SH-SY5Y (cell line): ENCODE measurements around the gene NPIPB2.

ENCODE experiments used
- GATA2 ChIP-seq: IDR thresholded peaks from 2 replicates; pipeline ENCODE4 v1.6.1; 2011; ENCODE audit warnings: mild to moderate bottlenecking, low read depth, low read length
- GATA3 ChIP-seq: IDR thresholded peaks from 2 replicates; pipeline ENCODE4 v1.6.1; 2011; ENCODE audit warnings: low read depth, mild to moderate bottlenecking, low read length, moderate library complexity

NPIPB2 gene

DNA sequence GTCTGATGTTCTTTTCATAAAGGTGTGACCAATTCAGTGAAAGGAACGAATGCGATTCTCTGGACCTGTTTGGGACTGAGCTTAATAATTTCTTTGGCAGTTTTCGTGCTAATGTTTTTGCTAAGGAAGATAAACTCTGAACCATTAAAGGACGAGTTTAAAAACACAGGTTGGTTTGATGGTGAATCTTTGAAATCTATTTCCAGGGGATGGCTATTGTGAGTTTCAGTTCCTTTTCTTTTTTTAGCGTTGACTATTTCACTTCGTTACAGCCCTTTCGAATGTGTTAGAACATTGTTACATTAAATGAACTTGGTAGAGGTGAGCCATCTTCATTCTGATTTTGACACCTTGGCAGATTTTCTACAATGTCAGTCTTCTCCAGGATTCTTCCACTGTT, 24.3 kb upstream of the NPIPB2 start:
- no peak for TF ChIP-seq GATA3
- TF ChIP-seq GATA2: no peak

GRCh38 chr16:11964761-11965551, 23.1 kb upstream of the NPIPB2 start, which contains the start of gene TNFRSF17:
TNFRSF17 (plus strand) TSS chr16:11965210; CDS start chr16:11965325, 115 bp downstream.
- no peak for TF ChIP-seq GATA3
- no peak for TF ChIP-seq GATA2

DNA sequence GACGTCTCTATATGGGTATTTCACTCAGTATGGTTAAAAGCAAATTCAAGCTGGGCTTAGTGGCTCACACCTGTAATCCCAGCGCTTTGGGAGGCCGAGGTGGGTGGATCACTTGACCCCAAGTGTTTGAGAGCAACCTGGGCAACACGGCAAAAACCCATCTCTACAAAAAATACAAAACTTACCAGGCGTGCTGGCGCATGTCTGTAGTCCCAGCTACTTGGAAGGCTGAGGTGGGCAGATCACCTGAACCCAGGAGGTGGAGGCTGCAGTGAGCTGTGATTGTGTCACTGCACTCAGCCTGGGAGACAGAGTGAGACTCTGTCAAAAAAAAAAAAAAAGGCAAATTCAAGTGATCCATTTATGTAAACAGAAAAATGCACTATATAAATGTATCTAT, 21.9 kb upstream of the NPIPB2 start:
- TF ChIP-seq GATA3: no peak
- no peak for TF ChIP-seq GATA2

DNA sequence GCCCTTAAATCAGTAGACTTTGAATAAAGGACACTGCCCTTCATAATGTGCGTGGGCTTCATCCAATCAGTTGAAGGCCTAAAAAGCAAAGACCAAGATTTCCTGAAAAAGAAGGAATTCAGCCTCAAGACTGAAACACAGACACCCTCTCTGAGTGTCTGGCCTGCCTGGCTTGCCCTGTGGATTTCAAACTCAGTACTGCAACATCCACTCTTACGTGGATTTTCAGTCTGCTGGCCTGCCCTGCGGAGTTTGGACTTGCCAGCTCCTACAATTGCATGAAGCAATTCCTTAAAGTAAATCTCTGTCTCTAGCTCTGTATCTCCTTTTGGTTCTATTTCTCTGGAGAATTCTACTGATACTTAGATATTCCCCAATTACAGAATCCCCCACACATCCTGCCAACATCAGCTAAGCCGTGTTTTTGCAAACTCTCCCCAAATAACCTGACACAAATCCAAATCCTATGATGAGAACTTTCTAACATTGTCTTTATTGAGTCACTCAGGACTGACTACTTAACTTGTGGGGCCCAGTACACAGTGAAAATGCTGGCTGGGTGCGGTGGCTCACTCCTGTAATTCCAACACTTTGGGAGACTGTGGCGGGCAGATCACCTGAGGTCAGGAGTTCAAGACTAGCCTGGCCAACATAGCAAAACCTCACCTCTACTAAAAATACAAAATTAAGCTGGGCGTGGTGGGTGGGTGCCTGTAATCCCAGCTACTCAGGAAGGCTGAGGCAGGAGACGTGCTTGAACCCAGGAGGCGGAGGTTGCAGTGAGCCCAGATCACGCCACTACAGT, 15.9 kb upstream of the NPIPB2 start:
- TF ChIP-seq GATA2 (no peak), GATA3 (no peak)

GRCh38 chr16:11956558-11956957, 14.7 kb upstream of the NPIPB2 start:
- no peak for TF ChIP-seq GATA3

GRCh38 chr16:11955713-11956123, 13.9 kb upstream of the NPIPB2 start:
- no peak for TF ChIP-seq GATA3
- TF ChIP-seq GATA2: no peak

GRCh38 chr16:11950388-11950787, 8.5 kb upstream of the NPIPB2 start:
- TF ChIP-seq GATA2 (no peak), GATA3 (no peak)

DNA sequence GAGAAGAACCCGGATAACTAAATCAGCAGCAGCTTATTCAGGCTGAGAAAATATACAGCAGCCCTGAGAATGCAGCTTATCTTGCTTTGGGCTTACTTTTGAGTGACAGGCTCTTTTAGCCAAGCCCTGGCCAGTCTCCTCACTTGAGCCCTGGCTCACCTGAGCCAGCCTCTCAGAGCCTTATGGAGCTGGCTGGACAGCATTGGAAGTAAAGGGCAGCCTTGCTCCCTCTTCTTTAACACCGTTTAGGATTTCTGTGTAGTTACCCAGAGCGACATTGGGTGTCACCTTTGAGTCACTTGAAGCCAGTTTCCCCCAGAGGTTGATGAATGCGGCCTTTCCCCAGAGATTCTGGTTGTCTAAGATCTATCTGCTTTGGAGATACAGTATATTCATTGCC, 7.7 kb upstream of the NPIPB2 start:
- TF ChIP-seq GATA3: no peak
- TF ChIP-seq GATA2: no peak

DNA sequence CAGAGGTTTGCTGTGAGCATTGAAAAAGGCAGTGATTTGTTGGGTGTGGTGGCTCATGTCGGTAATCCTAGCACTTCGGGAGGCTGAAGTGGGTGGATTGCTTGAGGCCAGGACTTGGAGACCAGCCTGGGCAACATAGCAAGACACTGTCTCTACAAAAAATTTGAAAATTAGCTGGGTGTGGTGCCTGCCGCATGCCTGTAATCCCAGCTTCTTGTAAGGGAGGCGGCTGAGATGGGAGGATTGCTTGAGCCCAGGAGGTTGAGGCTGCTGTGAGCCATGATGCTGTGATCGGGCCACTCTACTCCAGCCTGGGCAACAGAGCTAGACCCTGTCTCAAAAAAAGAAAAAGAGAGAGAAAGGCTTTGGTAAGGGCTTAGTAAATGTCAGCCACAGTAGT, 7.0 kb upstream of the NPIPB2 start:
- TF ChIP-seq GATA2: no peak
- no peak for TF ChIP-seq GATA3

GRCh38 chr16:11946433-11946832, 4.6 kb upstream of the NPIPB2 start:
- TF ChIP-seq GATA3 (no peak), GATA2 (no peak)

- TF ChIP-seq GATA2 (no peak), GATA3 (no peak)
Observed at GRCh38 chr16:11916524-11917285, 25.1 kb downstream of the NPIPB2 start.

DNA sequence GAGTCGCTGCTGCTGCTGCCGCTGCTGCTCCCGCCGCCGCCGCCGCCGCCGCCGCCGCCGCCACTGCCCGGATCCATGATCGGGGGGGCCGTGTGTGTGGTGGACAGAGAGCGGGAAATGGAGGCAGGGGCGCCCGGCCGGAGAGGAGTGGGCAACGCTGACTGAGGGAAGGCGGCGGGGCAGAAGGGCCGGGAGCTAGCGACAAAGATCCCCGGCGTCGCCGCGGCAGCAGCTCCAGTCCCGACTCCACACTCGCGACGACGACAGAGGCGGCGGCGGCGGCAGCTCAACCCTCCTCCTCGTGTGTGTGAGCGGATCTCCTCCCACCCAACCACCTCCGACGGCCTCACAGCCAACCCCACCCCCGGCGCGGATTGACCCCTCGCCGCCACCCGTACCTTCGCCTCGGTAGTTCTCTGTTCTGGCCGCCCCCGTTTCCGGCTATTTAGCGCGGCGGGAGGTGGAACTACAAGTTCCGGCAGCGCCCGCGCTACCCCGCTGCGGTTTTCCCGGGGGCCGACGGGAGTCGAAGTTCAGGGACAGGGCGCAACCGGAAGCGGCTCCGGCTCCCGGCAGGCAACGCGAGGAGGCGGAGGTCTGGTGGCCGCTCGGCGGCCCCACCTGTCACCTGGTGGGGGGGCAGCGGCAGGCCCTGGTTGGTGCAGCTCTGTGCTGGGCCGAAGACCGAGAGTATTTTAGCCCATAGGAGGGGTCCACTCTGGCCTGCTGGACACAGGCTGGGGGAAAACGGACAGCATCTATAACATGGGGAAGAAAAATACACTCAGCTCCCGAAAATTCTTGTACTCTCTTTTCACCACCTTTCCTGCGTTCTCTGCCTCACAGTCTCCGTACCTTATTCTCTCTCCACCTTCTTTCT, 26.0 kb downstream of the NPIPB2 start, which contains the start of gene GSPT1:
Gene GSPT1 (minus strand): TSS at position 313 of the 880 bp plus-strand sequence. CDS start 236 bp downstream, at position 77.
- TF ChIP-seq GATA3 (no peak), GATA2 (no peak)

DNA sequence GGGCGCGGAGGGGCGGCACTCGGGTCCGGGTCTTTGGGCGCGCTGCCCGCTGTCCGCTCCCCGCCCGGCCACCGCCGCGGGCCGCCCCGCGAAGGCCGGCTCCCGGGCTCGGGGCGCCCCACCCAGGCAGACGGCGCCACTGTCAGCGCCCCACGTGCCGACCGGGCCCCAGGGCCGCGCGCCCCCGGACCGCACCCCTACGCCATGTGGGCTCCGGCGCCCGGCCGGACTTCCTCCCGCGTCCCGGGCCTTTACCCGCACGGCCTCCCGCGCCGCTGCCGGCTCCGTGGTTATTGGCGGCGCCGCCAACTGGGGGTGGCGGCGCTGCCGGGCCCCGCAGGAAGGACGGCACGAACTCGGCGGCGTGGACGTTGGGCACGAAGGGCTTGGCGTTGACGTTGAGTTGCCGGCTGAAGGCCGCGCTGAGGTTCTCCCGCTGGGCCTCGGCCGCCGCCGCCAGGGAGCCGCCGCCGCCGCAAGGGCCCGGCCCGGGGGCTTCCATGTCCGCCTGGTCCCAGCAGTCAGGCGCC, 26.7 kb downstream of the NPIPB2 start:
- no peak for TF ChIP-seq GATA2
